ENCODE data around the gene NKX1-2.

NKX1-2 gene

GRCh38 chr10:124477614-124478363 is 28.0 kb upstream of the NKX1-2 start:
- Histone ChIP-seq H3K4me2 (ENCODE audit: low read length) (no peak overlapping the region), H3K27me3 (ENCODE audit: insufficient read depth, low read length) (no peaks in the 10 kb centered on the region), H3K79me2 (ENCODE audit: insufficient read depth, low read length) (no peaks in the 10 kb centered on the region), H3K9me2 (ENCODE audit: low read depth, low read length) (no peaks in the 10 kb centered on the region), H4K20me1 (ENCODE audit: insufficient read depth, low read length) (no peaks in the 10 kb centered on the region), H3K4me1 (ENCODE audit: insufficient read depth, low read length, severe bottlenecking) (no peaks in the 10 kb centered on the region), H3K9me3 (ENCODE audit: low read length) (no peaks in the 10 kb centered on the region), H2AFZ (ENCODE audit: low read length) (no peak overlapping the region), H3K36me3 (ENCODE audit: insufficient read depth, low read length) (no peaks in the 10 kb centered on the region), H3K4me3 (ENCODE audit: low read depth, low read length, poor library complexity, severe bottlenecking) (no peak overlapping the region), H3K27ac (ENCODE audit: low read depth, low read length, poor library complexity, severe bottlenecking) (no peak overlapping the region), H3F3A (ENCODE audit: insufficient read depth, low read length) (no peaks in the 10 kb centered on the region), H3K9ac (ENCODE audit: low read length) (no peak overlapping the region)
- no peak for TF ChIP-seq EZH2 (IDR thresholded peaks at IDR 0.05; ENCODE audit: borderline replicate concordance, low read length)
- TF ChIP-seq CTCF (IDR thresholded peaks at IDR 0.05; ENCODE audit: low read length) = no peak

DNA sequence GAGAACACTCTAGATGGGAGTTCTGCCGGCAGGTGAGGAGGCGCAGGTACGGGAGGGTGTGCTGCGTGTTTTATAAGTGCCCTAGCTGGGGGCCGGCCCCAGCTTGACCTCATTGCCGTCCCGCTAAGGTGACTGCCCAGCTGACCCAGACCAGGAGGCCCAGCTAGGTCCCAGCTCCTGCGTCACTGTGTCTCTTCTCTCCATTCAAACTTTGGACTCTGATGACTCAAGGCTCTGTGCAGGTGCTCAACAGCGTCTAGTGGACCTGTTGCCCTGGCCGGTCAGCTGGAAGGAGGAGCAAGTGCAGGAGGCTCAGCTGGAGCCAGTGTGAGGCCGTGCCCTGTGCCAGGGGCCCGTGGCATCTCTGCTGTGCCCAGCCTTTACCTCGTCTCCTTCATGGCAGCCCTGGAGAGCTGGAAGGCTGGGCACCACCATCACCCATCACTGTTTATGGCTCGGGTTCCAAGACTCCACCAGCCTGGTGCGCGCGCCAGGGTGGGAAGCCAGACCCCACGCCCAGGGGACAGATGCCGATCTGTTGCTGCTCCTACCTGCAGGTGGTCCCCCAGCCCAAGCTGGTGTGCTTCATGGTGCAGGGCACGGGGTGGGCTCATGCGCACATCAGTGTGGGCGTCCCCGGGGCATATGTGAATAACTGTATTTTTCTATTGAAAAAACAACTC is 26.3 kb upstream of the NKX1-2 start:
- no peak overlapping the region for H3K9ac ChIP-seq (ENCODE audit: low read length)
- H3K4me2 ChIP-seq (ENCODE audit: low read length) = no peak overlapping the region
- no peaks in the 10 kb centered on the region for H3K4me1 ChIP-seq (ENCODE audit: insufficient read depth, low read length, severe bottlenecking)
- H3K36me3 ChIP-seq (ENCODE audit: insufficient read depth, low read length) = no peaks in the 10 kb centered on the region
- no peak overlapping the region for H3K4me3 ChIP-seq (ENCODE audit: low read depth, low read length, poor library complexity, severe bottlenecking)
- TF ChIP-seq CTCF (IDR thresholded peaks at IDR 0.05; ENCODE audit: low read length) (no peak), EZH2 (IDR thresholded peaks at IDR 0.05; ENCODE audit: borderline replicate concordance, low read length) (no peak)
- no peak overlapping the region for H2AFZ ChIP-seq (ENCODE audit: low read length)
- no peaks in the 10 kb centered on the region for H4K20me1 ChIP-seq (ENCODE audit: insufficient read depth, low read length)
- H3K27me3 ChIP-seq (ENCODE audit: insufficient read depth, low read length) = no peaks in the 10 kb centered on the region
- H3F3A ChIP-seq (ENCODE audit: insufficient read depth, low read length) = no peaks in the 10 kb centered on the region
- H3K27ac ChIP-seq (ENCODE audit: low read depth, low read length, poor library complexity, severe bottlenecking) = no peak overlapping the region
- no peaks in the 10 kb centered on the region for H3K79me2 ChIP-seq (ENCODE audit: insufficient read depth, low read length)
- no peaks in the 10 kb centered on the region for H3K9me3 ChIP-seq (ENCODE audit: low read length)
- H3K9me2 ChIP-seq (ENCODE audit: low read depth, low read length) = no peaks in the 10 kb centered on the region

GRCh38 chr10:124474514-124475070 is 24.8 kb upstream of the NKX1-2 start:
- Histone ChIP-seq H3F3A (ENCODE audit: insufficient read depth, low read length) (no peaks in the 10 kb centered on the region), H3K27ac (ENCODE audit: low read depth, low read length, poor library complexity, severe bottlenecking) (no peak overlapping the region), H2AFZ (ENCODE audit: low read length) (no peak overlapping the region), H3K4me3 (ENCODE audit: low read depth, low read length, poor library complexity, severe bottlenecking) (no peak overlapping the region), H3K9ac (ENCODE audit: low read length) (no peak overlapping the region), H3K4me1 (ENCODE audit: insufficient read depth, low read length, severe bottlenecking) (no peaks in the 10 kb centered on the region), H4K20me1 (ENCODE audit: insufficient read depth, low read length) (no peaks in the 10 kb centered on the region), H3K36me3 (ENCODE audit: insufficient read depth, low read length) (no peaks in the 10 kb centered on the region), H3K9me3 (ENCODE audit: low read length) (no peaks in the 10 kb centered on the region), H3K27me3 (ENCODE audit: insufficient read depth, low read length) (no peaks in the 10 kb centered on the region), H3K4me2 (ENCODE audit: low read length) (no peak overlapping the region), H3K9me2 (ENCODE audit: low read depth, low read length) (no peaks in the 10 kb centered on the region), H3K79me2 (ENCODE audit: insufficient read depth, low read length) (no peaks in the 10 kb centered on the region)
- TF ChIP-seq EZH2 (IDR thresholded peaks at IDR 0.05; ENCODE audit: borderline replicate concordance, low read length) = no peak
- no peak for TF ChIP-seq CTCF (IDR thresholded peaks at IDR 0.05; ENCODE audit: low read length)

All from OCI-LY1 (cell line).